ENCODE results near the gene GMDS.
A peak's percentile ranks its signal among the peaks of the same experiment; 100 is the strongest.

The GMDS gene

GRCh38 chr6:2205396-2205795 is 40.0 kb downstream of the GMDS start:
- no peak for DNase-seq (ENCODE audit: low read depth)

DNA sequence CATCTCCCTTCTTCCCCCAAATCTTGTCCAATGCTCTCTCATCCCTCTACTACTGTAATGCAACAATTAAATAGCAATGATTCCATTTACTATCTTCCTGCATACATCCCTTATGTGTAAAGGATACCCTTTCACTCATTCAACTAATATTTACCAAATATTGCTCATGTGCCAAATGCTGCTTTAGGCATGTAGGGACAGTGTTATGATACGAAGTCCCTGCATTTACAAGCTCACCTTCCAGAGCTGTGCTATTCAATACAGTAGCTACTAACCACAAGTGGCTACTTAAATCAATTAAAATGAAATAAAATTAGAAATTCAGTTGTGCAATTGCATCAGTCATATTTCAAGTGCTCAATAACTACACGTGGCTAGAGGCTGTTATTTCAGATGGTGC is 41.1 kb downstream of the GMDS start:
- no peak for DNase-seq (ENCODE audit: low read depth)

DNA sequence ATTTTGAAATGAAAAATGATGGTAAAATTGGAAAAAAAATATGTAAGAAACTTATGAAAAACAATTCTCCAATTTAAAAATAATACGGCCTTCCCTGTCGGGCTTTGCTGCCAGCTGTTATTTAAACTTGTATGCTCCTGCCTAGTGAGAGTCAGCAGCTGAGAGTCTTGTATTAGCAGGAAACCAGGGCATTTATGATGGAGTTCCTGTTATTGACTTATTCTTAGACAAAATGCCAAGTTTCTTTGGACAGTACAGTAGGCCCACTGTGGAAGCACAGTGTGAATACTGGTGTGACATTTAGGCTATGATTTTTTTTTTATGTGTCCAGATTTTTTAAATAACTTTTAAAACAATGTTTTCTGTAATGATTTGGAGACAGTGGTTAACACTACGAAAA is 42.1 kb downstream of the GMDS start:
- no peak for DNase-seq (ENCODE audit: low read depth)

GRCh38 chr6:2197984-2198383 is 47.4 kb downstream of the GMDS start:
- DNase-seq (ENCODE audit: low read depth) = no peak

GRCh38 chr6:2197177-2197671 is 48.2 kb downstream of the GMDS start:
- DNase-seq (ENCODE audit: low read depth) = peak; percentile 24

DNA sequence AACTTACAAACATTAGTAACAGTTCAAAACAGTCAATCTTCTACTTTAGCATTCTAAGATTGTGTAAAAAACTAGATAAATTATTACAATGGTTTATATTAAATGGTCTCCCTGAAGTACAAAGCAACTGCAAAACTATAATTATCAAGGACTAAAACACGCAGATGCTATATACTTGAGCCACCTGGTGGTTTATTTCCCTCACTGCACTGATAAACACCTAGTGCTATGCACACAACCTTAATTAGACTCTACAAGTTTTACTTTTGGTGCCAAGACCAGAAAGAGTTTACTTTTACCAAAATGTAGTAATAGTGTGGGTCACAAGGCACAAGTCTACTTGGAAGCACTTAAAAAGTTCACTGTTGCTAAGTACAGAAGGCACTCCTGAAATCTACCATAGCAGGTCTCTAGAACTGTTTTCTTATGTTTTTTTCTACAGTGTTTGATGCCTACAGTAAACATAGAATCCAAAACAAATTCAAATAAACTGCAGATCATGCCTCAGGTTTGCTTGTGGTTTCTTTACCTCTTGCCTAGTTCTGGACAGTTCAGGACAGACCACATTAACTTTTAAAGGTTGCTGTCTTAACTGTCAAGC is 49.2 kb downstream of the GMDS start:
- peak; percentile 47 for DNase-seq (ENCODE audit: low read depth)

GRCh38 chr6:2194643-2195042 is 50.8 kb downstream of the GMDS start:
- DNase-seq (ENCODE audit: low read depth) = no peak

DNA sequence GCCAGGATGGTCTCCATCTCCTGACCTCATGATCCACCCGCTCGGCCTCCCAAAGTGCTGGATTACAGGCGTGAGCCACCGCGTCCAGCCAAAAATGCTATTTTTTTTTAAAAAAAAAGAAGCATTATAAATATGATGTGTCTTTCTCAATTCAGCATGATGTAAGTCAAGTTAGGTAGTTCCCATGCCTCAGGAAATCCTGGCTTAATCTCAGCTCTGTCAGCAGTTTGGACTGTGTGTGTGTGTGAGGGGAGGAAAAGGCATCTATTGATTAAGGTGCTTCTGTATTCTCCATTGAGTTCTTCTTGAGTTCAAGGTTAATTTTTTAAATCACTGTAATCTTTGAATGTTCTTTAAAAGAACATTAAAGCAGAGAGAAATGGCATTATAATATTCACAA is 51.5 kb downstream of the GMDS start:
- DNase-seq (ENCODE audit: low read depth) = no peak

DNA sequence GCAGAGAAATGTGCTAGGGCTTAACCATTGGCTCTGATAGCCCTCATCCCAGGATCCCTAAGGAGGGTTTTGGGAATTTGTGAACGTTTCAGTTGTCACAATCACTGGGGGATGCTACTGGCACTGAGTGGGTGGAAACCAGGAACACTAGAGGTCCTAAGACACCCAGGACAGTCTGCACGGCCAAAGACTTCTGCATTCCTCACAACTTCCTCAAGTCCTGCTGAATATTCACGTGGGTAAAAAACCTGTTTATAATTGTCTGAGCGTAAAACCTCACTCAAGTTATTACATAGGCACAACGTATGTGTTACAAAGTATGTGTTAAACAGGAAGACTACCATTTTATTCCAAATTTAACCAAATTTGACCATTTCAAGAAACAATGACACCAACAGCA is 52.4 kb downstream of the GMDS start:
- DNase-seq (ENCODE audit: low read depth) = no peak

DNA sequence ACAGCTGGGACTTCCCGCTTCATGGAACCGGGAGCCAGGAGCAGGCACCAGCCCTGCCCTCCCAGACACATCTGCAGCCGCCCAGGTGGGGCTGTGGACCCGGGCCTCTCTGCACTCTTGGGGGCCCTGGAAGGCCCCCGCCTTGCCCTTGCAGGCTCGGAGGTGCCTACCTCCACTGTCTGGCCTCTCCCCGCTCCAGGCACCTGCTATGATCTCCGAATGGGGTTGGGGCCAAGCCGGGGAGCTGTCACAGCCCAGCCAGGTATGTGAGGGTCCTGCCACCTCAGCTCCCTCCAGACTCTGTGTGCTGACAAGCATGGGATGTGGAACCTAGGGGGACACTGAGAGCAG is 54.0 kb downstream of the GMDS start:
- DNase-seq (ENCODE audit: low read depth) = no peak

- DNase-seq (ENCODE audit: low read depth) = no peak
Observed at GRCh38 chr6:2190661-2191389, 54.6 kb downstream of the GMDS start.

GRCh38 chr6:2188856-2189384 is 56.5 kb downstream of the GMDS start:
- DNase-seq (ENCODE audit: low read depth) = no peak

DNA sequence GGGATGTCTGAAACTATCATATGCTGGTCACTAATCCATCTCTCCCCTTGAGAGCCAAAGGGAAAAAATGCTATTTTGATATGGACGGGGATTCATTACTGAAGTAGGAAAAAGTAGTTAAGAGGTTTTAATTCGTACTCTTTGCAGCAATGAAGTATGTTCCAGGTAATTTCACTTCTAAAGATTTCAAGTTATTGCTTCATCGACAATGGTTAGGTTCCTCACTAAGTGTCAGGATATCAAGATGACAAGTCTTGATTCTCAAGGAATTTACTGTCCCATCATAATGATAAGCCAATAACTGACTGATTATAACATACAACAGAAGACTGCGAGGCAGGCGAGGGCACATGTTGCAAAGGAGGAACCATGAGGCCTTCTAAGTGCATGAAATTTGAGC is 57.0 kb downstream of the GMDS start:
- DNase-seq (ENCODE audit: low read depth) = no peak

- DNase-seq (ENCODE audit: low read depth) = no peak
Observed at GRCh38 chr6:2187826-2188225, 57.6 kb downstream of the GMDS start.

GRCh38 chr6:2186516-2186915 is 58.9 kb downstream of the GMDS start:
- DNase-seq (ENCODE audit: low read depth) = no peak

DNA sequence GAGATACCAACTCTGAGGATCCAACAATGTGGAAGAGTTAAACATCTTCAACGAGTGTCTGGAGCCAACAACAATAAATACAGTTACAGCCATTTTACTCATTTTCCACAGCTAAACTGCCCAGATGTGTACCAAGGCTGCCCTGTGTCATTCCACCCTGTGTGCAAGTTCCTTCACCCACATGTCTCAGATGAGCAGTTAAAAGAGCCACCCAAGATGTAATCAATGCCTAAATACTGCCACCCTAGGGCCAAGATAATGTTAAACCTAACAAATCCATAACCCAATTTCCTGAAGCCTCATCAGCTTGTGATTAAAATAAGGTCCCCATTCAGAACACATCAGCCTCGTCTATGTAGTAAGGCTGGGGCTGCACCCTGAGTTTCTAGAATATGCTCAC is 59.9 kb downstream of the GMDS start:
- DNase-seq (ENCODE audit: low read depth) = no peak

- no peak for DNase-seq (ENCODE audit: low read depth)
Observed at GRCh38 chr6:2184700-2185455, 60.5 kb downstream of the GMDS start.

DNA sequence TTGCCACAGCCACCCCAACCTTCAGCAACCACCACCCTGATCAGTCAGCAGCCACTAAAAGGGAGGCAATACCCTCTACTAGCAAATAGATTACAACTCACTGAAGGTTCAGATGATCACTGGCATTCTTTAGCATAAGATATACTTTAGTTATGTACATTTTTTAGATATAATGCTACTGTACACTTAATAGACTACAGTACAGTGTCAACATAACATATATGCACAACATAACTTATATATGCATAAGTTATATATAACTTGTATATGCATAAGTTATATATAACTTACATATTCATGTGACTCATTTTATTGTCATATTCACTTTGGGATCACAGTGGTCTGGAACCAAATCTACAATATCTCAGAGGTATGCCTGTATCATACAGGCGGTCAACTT is 61.7 kb downstream of the GMDS start:
- no peak for DNase-seq (ENCODE audit: low read depth)

DNA sequence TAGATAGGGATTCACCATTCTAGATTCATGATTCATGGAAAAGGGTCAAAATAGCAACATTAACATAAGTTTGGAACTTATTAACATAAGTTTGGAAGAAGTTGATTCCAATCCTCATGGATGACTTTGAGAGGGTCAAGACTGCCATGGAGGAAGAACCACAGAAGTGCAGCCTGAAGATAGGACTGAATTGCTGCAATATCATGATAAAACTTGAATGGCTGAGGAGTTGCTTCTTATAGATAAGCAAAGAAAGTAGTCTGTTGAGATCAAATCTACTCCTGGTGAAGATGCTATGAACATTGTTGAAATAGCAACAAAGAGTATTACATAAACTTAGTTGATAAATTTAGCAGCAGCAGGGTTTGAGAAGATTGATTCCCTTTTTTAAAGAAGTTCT is 62.2 kb downstream of the GMDS start:
- DNase-seq (ENCODE audit: low read depth) = no peak

- no peak for DNase-seq (ENCODE audit: low read depth)
Observed at GRCh38 chr6:2182251-2182650, 63.2 kb downstream of the GMDS start.

DNA sequence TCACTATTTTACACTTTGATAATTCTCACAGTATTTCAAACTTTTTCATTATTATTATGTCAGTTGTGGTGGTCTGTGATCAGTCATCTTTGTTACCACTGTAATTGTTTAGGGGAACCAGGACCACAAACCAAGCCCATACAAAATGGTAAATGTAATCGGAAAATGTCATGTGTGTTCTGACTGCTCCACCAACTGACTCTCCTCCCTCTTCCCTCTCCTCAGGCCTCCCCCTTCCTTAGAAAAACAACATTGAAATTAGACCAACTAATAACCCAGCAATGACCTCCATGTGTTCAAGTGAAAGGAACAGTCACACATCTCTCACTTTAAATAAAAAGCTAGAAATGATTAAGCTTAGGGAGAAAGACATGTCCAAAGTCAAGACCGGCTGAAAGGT is 63.8 kb downstream of the GMDS start:
- DNase-seq (ENCODE audit: low read depth) = no peak

DNA sequence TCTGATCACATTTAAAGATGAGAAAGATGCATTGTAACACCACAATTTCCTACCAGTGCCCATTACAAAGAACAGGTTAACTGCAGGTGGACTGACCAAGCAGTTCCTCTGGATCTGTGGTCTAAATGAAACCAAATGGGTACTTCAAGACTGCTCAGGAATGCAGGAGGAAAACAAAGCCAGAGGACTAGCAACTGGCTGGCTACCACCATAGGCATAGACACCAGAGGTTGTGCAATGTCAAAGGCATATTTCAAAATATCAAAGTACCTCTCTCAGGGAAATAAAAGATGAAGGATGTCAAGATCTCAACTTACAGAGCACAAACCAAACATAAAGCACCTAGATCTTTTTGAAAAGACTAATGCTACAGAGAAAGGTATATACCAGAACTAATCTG is 65.5 kb downstream of the GMDS start:
- peak; percentile 32 for DNase-seq (ENCODE audit: low read depth)

DNA sequence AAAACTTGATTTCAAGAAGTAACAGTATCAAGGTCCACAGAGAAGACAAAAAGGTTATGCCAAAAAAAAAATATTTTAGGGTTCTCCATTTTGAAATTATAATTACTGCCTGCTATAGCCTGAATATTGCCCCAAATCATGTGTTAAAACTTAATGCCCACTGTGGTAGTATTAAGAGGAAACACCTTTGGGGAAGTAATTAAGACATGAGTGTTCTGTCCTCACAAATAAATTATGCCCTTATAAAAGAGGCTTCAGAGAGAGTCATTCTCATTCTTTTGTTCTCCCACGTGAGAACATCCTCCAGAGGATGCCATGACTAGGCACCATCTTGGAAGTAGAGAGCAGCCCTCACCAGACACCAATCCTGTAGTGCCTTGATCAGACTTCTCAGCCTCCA is 66.2 kb downstream of the GMDS start:
- no peak for DNase-seq (ENCODE audit: low read depth)

Measured in fibroblast of the conjunctiva (primary cell).